WERI-Rb-1 (cell line): ENCODE measurements around the gene ADCY9.

Source experiments
- DNase-seq: peaks from one replicate; pipeline ENCODE4 v3.0.0-alpha.2; 2020
- H3K27ac ChIP-seq: fragments of 250-450 bp; sonication (Bioruptor Pico); 2 replicates; pipeline ENCODE4 v1.5.1; 2020; ENCODE audit warnings: mild to moderate bottlenecking, moderate library complexity
- H3K27me3 ChIP-seq: fragments of 250-450 bp; sonication (Bioruptor Pico); 2 replicates; pipeline ENCODE4 v1.5.1; 2021; ENCODE audit warnings: mild to moderate bottlenecking, low read depth, moderate library complexity; ENCODE audit not compliant: insufficient read depth, severe bottlenecking
- H3K36me3 ChIP-seq: fragments of 250-450 bp; sonication (Bioruptor Pico); 2 replicates; pipeline ENCODE4 v1.5.1; 2020; ENCODE audit warnings: mild to moderate bottlenecking, moderate library complexity
- H3K4me3 ChIP-seq: 2 replicates; pipeline ENCODE4 v1.5.1; 2011; ENCODE audit warnings: low read depth, mild to moderate bottlenecking, control low read depth, low read length
- H3K9me3 ChIP-seq: fragments of 250-450 bp; sonication (Bioruptor Pico); 2 replicates; pipeline ENCODE4 v1.5.1; 2021; ENCODE audit warnings: mild to moderate bottlenecking, moderate library complexity; ENCODE audit not compliant: severe bottlenecking
- CTCF ChIP-seq: IDR thresholded peaks from 2 replicates; pipeline ENCODE4 v1.5.1; 2011; ENCODE audit warnings: low read depth, mild to moderate bottlenecking, control low read depth, inconsistent platforms, low read length

Gene ADCY9

DNA sequence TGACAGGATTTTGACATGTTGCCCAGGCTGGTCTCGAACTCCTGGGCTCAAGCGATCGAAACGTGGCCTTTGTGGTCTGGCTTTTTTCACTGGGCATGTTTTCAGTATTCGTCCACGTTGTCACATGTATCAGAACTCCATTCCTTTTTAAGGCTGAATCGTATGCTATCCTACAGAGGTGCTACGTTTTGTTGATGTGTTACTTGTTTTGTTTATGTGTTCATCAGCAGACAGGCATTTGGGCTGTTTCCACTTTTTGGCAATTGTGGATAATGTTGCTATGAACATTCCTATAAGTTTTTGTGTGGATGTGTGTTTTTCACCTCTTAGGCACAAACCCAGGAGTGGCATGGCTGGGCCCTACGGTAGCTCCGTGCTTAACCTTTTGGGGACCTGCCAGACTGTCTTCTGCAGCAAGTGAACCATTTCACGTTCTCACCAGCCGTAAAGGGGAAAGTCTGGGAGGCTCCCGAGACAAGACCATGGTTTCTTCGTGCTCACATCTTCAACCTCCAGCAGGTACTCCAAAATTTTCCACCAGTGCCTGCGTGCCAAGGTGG is 26.9 kb downstream of the ADCY9 start:
- Histone ChIP-seq H3K9me3 (no peaks in the 10 kb centered on the region), H3K27ac (no peak overlapping the region), H3K27me3 (no peaks in the 10 kb centered on the region), H3K4me3 (no peak overlapping the region), H3K36me3 (peaks cover 4% of the 10 kb centered on the region; the same call in 1 of the 2 replicates)
- no peak for DNase-seq
- no peak for TF ChIP-seq CTCF

DNA sequence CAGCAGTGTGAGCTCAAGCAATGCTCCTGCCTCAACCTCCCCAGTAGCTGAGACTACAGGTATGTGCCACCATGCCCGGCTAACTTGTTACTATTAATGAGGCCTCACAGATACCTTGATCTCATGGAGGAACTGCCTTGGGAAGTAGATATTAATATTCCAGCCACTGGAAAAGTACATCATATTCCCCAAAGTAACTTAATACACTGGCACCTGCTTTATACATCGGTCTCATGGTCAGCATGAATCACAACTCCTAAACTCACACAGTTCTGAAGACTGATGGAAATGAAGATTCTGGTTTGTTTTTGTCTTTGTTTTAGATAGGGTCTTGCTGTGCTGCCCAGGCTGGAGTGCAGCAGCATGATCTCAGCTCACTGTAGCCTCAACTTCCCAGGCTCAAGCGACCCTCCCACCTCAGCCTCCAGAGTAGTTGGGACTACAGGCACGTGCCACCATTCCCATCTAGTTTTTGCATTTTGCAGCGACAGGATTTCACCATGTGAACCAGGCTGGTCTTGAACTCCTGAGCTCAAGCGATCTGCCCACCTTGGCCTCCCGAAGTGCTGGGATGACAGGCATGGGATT is 28.2 kb downstream of the ADCY9 start:
- H3K27ac ChIP-seq = no peak overlapping the region
- H3K36me3 ChIP-seq = peaks cover 4% of the 10 kb centered on the region; the same call in 1 of the 2 replicates
- H3K4me3 ChIP-seq = no peak overlapping the region
- H3K9me3 ChIP-seq = no peaks in the 10 kb centered on the region
- TF ChIP-seq CTCF = no peak
- H3K27me3 ChIP-seq = no peaks in the 10 kb centered on the region
- no peak for DNase-seq

DNA sequence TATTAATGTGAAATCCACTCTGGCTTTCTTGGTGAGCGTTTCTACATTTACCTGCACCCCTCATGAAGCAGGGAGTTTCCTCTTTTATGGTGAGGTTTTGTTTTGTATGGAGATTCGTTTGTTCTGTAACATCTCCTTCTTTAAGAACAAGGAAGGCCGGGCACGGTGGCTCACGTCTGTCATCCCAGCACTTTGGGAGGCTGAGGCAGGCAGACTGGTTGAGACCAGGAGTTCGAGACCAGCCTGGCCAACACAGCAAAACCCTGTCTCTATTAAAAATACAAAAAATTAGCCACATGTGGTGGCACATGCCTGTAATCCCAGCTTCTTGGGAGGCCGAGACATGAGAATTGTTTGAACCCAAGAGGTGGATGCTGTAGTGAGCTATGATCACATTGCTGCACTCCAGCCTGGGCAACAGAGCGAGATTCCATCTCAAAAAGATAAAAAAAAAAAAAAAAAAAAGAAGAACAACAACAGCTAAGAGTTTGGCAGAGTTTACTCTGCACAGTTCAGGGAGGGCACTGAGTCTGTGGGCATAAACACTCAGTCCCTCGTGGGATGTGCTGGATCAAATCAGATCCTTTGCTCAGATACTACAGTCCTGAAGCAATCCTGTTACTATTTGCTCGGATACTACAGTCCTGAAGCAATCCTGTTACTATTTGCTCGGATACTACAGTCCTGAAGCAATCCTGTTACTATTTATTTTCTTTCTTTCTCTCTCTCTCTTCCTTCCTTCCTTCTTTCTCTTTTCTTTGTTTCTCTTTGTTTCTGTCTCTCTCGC is 28.9 kb downstream of the ADCY9 start:
- no peak for TF ChIP-seq CTCF
- no peak for DNase-seq
- H3K4me3 ChIP-seq = no peak overlapping the region
- H3K27me3 ChIP-seq = no peaks in the 10 kb centered on the region
- no peaks in the 10 kb centered on the region for H3K9me3 ChIP-seq
- H3K36me3 ChIP-seq = peaks cover 4% of the 10 kb centered on the region; the same call in 1 of the 2 replicates
- H3K27ac ChIP-seq = no peak overlapping the region

GRCh38 chr16:4086153-4086552 is 30.1 kb downstream of the ADCY9 start:
- H3K27me3 ChIP-seq = no peaks in the 10 kb centered on the region
- H3K27ac ChIP-seq = no peak overlapping the region
- H3K4me3 ChIP-seq = no peak overlapping the region
- H3K9me3 ChIP-seq = no peaks in the 10 kb centered on the region
- peaks cover 4% of the 10 kb centered on the region; the same call in 1 of the 2 replicates for H3K36me3 ChIP-seq
- no peak for TF ChIP-seq CTCF
- no peak for DNase-seq

DNA sequence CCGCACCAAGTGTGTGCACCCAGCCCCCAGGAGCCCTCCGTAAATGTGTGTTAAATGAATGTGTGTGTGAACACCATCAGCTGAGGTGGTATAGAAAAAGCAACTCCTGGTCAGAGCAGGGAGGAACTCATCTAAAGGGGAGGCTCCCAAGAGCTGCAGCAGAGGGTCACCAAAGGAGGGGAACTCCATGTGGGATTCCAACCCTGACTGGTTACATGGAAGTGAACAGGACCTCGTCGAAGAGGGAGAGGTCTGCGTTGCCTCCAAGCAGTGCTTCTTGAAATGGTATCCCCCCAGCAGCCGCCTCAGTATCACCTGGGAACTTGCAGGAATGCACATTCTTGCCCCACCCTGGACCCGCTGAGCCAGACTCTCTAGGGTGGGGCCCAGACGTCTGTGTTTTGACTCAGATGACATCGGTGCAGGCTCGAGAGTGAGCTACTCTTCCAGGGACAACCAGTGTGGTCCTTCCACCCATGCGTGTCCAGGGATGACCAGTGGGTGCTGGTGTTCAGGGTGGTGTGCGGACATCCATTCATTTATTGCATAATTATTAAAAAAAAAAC is 30.8 kb downstream of the ADCY9 start:
- H3K36me3 ChIP-seq = peaks cover 4% of the 10 kb centered on the region; the same call in 1 of the 2 replicates
- no peak for TF ChIP-seq CTCF
- no peak overlapping the region for H3K27ac ChIP-seq
- H3K4me3 ChIP-seq = no peak overlapping the region
- H3K27me3 ChIP-seq = no peaks in the 10 kb centered on the region
- no peak for DNase-seq
- H3K9me3 ChIP-seq = no peaks in the 10 kb centered on the region
